B cell (primary cell): ENCODE measurements around the gene CCR2. TPM values are rescaled to one million over a fixed set of nuclear protein-coding genes. Genes with fewer than 3 reads are reported as not detected.

Experiments used
- ATAC-seq: fragments of 200-7000 bp; cut with Tn5 transposase; one replicate; pipeline ENCODE4 v1.10.0; 2021; ENCODE audit warnings: low read depth, mild to moderate bottlenecking, moderate number of reproducible peaks, moderate library complexity
- CTCF ChIA-PET: fragments of 350-600 bp; sonication (Branson Sonifier 250); formaldehyde crosslinking; loops from one replicate; lab custom pipeline; 2021; ENCODE audit warnings: antibody characterized with exemption, inconsistent platforms; lab: Charles Lee
- POLR2A ChIA-PET: fragments of 350-600 bp; sonication (Branson Sonifier 250); formaldehyde crosslinking; loops from one replicate; lab custom pipeline; 2021; ENCODE audit warnings: antibody characterized with exemption; lab: Charles Lee
- DNase-seq: peaks from one replicate; pipeline ENCODE4 v3.0.0; 2013
- H2AFZ ChIP-seq: 2 replicates; pipeline ENCODE4 v1.6.1; 2012; ENCODE audit warnings: mild to moderate bottlenecking, low read depth, low read length; ENCODE audit not compliant: insufficient read depth, poor library complexity, severe bottlenecking
- H3K27ac ChIP-seq, 2 donors: 1 replicate in 1 of 2; 2 replicates in 1 of 2; pipeline ENCODE4 v1.5.1; 2012 to 2013; ENCODE audit warnings: low read length in 2 of 2, mild to moderate bottlenecking in 2 of 2, moderate library complexity in 1 of 2
- H3K27me3 ChIP-seq, 4 experiments: fragments of 200-600 bp in 1 of 4; sonication (generic) in 1 of 4; replicated peaks in 1 of 4; 1 replicate in 2 of 4; 2 replicates in 2 of 4; pipeline versions ENCODE4 v1.6.1 to v1.7.0; 2013 to 2016; ENCODE audit warnings: low read length in 3 of 4, mild to moderate bottlenecking in 2 of 4, mixed read lengths in 1 of 4, moderate library complexity in 1 of 4; ENCODE audit not compliant: insufficient read depth in 4 of 4, control insufficient read depth in 3 of 4; ENCODE audit errors: control extremely low read depth in 1 of 4
- H3K36me3 ChIP-seq, 2 experiments: replicated peaks in 1 of 2; 1 replicate in 1 of 2; 2 replicates in 1 of 2; pipeline versions ENCODE4 v1.6.1 to v1.7.1; 2013; ENCODE audit warnings: low read length in 1 of 2; ENCODE audit not compliant: insufficient read depth in 2 of 2, control insufficient read depth in 1 of 2; ENCODE audit errors: control extremely low read depth in 1 of 2, extremely low read depth in 1 of 2
- H3K4me1 ChIP-seq, 2 donors: fragments of 200-600 bp in 1 of 2; sonication (generic) in 1 of 2; 1 replicate in 1 of 2; 2 replicates in 1 of 2; pipeline versions ENCODE4 v1.5.1 to v1.6.1; 2013 to 2017; ENCODE audit warnings: low read length in 2 of 2; ENCODE audit not compliant: control insufficient read depth in 2 of 2, insufficient read depth in 2 of 2
- H3K4me2 ChIP-seq: replicated peaks from 2 replicates; pipeline ENCODE3; 2012; ENCODE audit warnings: mild to moderate bottlenecking, low read depth, low read length; ENCODE audit not compliant: poor library complexity, severe bottlenecking
- H3K4me3 ChIP-seq, 5 experiments: fragments of 200-600 bp in 1 of 5; sonication (generic) in 1 of 5; 1 replicate in 3 of 5; 2 replicates in 2 of 5; pipeline versions ENCODE4 v1.5.1 to v1.7.0; 2011 to 2016; ENCODE audit warnings: low read length in 4 of 5, mild to moderate bottlenecking in 4 of 5, low read depth in 2 of 5, control low read depth in 1 of 5, moderate library complexity in 1 of 5; ENCODE audit not compliant: insufficient read depth in 1 of 5; ENCODE audit errors: control extremely low read depth in 1 of 5, extremely low read depth in 1 of 5
- H3K79me2 ChIP-seq: fragments of 200-600 bp; sonication (generic); one replicate; pipeline ENCODE4 v1.6.0; 2016; ENCODE audit warnings: low read length; ENCODE audit not compliant: control insufficient read depth, insufficient read depth
- H3K9ac ChIP-seq: fragments of 200-600 bp; sonication (generic); 2 replicates; pipeline ENCODE4 v1.6.1; 2017; ENCODE audit warnings: mild to moderate bottlenecking, low read length, moderate library complexity
- H3K9me3 ChIP-seq, 3 donors: one replicate each; pipeline versions ENCODE4 v1.6.1 to v1.7.1; 2013; ENCODE audit warnings: low read length in 2 of 3; ENCODE audit not compliant: control insufficient read depth in 2 of 3, insufficient read depth in 1 of 3; ENCODE audit errors: control extremely low read depth in 1 of 3
- H4K20me1 ChIP-seq: 2 replicates; pipeline ENCODE4 v1.6.0; 2012; ENCODE audit warnings: mild to moderate bottlenecking, low read length; ENCODE audit not compliant: insufficient read depth, control insufficient read depth, poor library complexity, severe bottlenecking
- H3K27ac Mint-ChIP-seq: one replicate; pipeline ENCODE4 v1.8.0; 2021; ENCODE audit warnings: mixed read lengths
- H3K27me3 Mint-ChIP-seq: one replicate; pipeline ENCODE4 v1.8.0; 2021; ENCODE audit warnings: mixed read lengths
- H3K4me1 Mint-ChIP-seq: one replicate; pipeline ENCODE4 v1.8.0; 2021; ENCODE audit warnings: mixed read lengths
- H3K4me3 Mint-ChIP-seq: one replicate; pipeline ENCODE4 v1.8.0; 2021; ENCODE audit warnings: mixed read lengths
- H3K9me3 Mint-ChIP-seq: one replicate; pipeline ENCODE4 v1.8.0; 2022; ENCODE audit warnings: mixed read lengths; ENCODE audit not compliant: insufficient read depth
- CTCF ChIP-seq: fragments of 200-600 bp; IDR thresholded peaks from one replicate; pipeline ENCODE4 v1.8.0; 2022; ENCODE audit warnings: antibody characterized with exemption, mild to moderate bottlenecking
- EZH2 ChIP-seq: IDR thresholded peaks from 2 replicates; pipeline ENCODE4 v1.6.1; 2012; ENCODE audit warnings: borderline replicate concordance, low read depth, mild to moderate bottlenecking, moderate library complexity, low read length; ENCODE audit not compliant: insufficient read depth, poor library complexity, severe bottlenecking
- WGBS: methylation state at CpG from one replicate; pipeline ENCODE4 v1.1.5; 2013; ENCODE audit warnings: missing lambda C conversion rate; ENCODE audit not compliant: insufficient coverage; 5-methylcytosine and 5-hydroxymethylcytosine counted together
- intact Hi-C: fragments of 100-400 bp; cut with micrococcal nuclease; formaldehyde crosslinking; loops from one replicate; pipeline ENCODE4 v1.10.0; 2022
- polyA plus RNA-seq: library from polyadenylated mRNA; depleted of rRNA; stranded (reverse); fragments of >200 nt; gene quantifications from 2 replicates; pipeline ENCODE4 v1.2.3, GENCODE V29; 2012
- total RNA-seq, 2 donors: library from RNA; stranded (reverse); fragments of 120-200 nt in 1 of 2; gene quantifications; 1 replicate in 1 of 2; 2 replicates in 1 of 2; pipeline versions ENCODE4 v1.2.3 to v1.2.4, GENCODE V29; 2013 to 2022

The CCR2 gene
- total and polyA plus RNA-seq, 2 donors (not counting 1 experiment from before 2014, with no cell fraction given) = 0.34 to 0.82 TPM

DNA sequence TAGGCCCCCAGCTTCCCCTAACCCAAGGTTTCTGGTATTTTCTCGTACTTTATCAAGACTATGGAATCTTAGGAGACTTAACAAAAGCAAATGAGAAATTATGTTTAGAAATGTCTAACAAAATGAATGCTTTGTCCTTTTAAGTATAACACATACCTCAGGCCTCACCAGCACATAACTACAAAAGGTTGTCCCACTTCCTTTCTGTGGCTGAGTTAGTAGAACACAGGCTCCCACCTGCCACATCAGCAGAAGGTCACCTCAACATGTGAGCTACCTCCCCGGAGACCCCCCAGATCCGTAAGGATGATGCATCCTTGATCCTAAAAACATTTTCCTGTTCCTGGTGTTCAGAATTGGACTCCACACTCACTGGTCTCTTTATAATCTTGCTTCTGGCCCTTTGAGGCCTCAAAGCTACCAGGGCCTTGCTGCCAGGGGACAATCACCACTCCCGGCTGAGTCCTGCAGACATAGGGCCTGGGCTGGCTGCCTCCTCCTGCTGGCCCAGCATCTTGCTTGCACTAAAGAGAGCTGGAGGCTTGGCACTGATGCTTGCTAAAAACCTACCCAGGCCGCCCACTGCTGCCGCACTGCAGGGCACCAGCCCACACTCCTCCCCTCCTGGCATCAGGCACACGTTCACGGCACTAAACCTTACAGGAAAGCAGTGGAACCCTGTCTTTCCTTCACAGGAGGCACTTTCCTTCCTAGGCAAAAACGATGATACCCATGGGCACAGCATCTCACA is 56.0 kb downstream of the CCR2 start:
- CTCF ChIA-PET = no interaction called here
- H3K4me3 Mint-ChIP-seq = no peak overlapping the region

More for the DNA sequence above, 56.0 kb downstream of the CCR2 start:
- intact Hi-C loops = no loop called here
- Histone ChIP-seq H3K4me1 (peaks cover 27 to 30% of the 10 kb centered on the region in 2 donors), H3K9ac (no peak overlapping the region), H3K36me3 (no peaks in the 10 kb centered on the region), H3K79me2 (no peaks in the 10 kb centered on the region), H3K4me2 (no peak overlapping the region), H3K9me3 (peaks cover 0 to 5% (median 0%) of the 10 kb centered on the region in 3 donors), H3K4me3 (no peak overlapping the region), H4K20me1 (no peaks in the 10 kb centered on the region), H3K27me3 (peaks cover 0 to 3% (median 0%) of the 10 kb centered on the region in 4 experiments), H3K27ac (no peak overlapping the region), H2AFZ (no peak overlapping the region)
- Mint-ChIP-seq H3K27me3 (no peaks in the 10 kb centered on the region), H3K4me1 (peaks cover 35% of the 10 kb centered on the region), H3K27ac (no peak overlapping the region), H3K9me3 (no peaks in the 10 kb centered on the region)
- ATAC-seq (no peak), DNase-seq (no peak)
- TF ChIP-seq CTCF (no peak), EZH2 (no peak)
- POLR2A ChIA-PET = no interaction called here
- WGBS = 94% methylated on average over 7 of the region's 9 CpGs

Other genes starting within 250 kb of the CCR2 start
- gene CCR1, start 145.8 kb upstream of the CCR2 start, total RNA-seq = 0.79 and 1.1 TPM in 2 replicates
- 0.39 and 0.54 TPM in 2 replicates for gene CCR1, start 145.8 kb upstream of the CCR2 start, polyA plus RNA-seq
- not detected in 2 replicates for gene CCR3, start 111.7 kb upstream of the CCR2 start, total RNA-seq
- 0.13 and 0.19 TPM in 2 replicates for gene CCR3, start 111.7 kb upstream of the CCR2 start, polyA plus RNA-seq
- gene CCR5, start 16.8 kb downstream of the CCR2 start, total RNA-seq = 0.15 and 0.17 TPM in 2 replicates
- gene CCR5, start 16.8 kb downstream of the CCR2 start, polyA plus RNA-seq = 0.21 TPM in 1 of 2 replicates, not detected in the other
- 2.3 and 2.6 TPM in 2 replicates for gene CCRL2, start 53.1 kb downstream of the CCR2 start, total RNA-seq
- gene CCRL2, start 53.1 kb downstream of the CCR2 start, polyA plus RNA-seq = 2.8 and 3.3 TPM in 2 replicates
- gene LTF, start 110.8 kb downstream of the CCR2 start, total RNA-seq = 0.22 TPM in 1 of 2 replicates, not detected in the other
- not detected in 2 replicates for gene LTF, start 110.8 kb downstream of the CCR2 start, polyA plus RNA-seq
- not detected in 2 replicates for gene RTP3, start 143.9 kb downstream of the CCR2 start, total RNA-seq
- not detected in 2 replicates for gene RTP3, start 143.9 kb downstream of the CCR2 start, polyA plus RNA-seq
- not detected in 2 replicates for gene LRRC2, start 212.2 kb downstream of the CCR2 start, total RNA-seq
- gene LRRC2, start 212.2 kb downstream of the CCR2 start, polyA plus RNA-seq = 0.04 TPM in 1 of 2 replicates, not detected in the other